BE2C (cell line): ENCODE data around the gene THSD4.
"Not testable (repeated sequence)": the region's sequence is repeated elsewhere in the genome, so short reads cannot be mapped to it uniquely, and the experiment has no call there.

Experiments used
- DNase-seq: peaks from one replicate; pipeline ENCODE4 v3.0.0-alpha.2; 2020
- H3K27me3 ChIP-seq: fragments of 250-450 bp; sonication (Bioruptor Pico); 2 replicates; pipeline ENCODE4 v1.5.1; 2020; ENCODE audit warnings: mild to moderate bottlenecking
- H3K36me3 ChIP-seq: fragments of 250-450 bp; sonication (Bioruptor Pico); 2 replicates; pipeline ENCODE4 v1.5.1; 2020; ENCODE audit warnings: mild to moderate bottlenecking
- H3K4me1 ChIP-seq: fragments of 250-450 bp; sonication (Bioruptor Pico); 2 replicates; pipeline ENCODE4 v1.5.1; 2020
- H3K4me3 ChIP-seq: 2 replicates; pipeline ENCODE4 v1.5.1; 2011; ENCODE audit warnings: low read depth, low read length
- H3K9me3 ChIP-seq: fragments of 250-450 bp; sonication (Bioruptor Pico); 2 replicates; pipeline ENCODE4 v1.5.1; 2020
- TF ChIP-seq, protein P1 (sequence below): IDR thresholded peaks from 2 replicates; pipeline ENCODE4 v1.5.1; 2012; ENCODE audit warnings: mild to moderate bottlenecking, low read depth, low read length

The THSD4 gene

DNA sequence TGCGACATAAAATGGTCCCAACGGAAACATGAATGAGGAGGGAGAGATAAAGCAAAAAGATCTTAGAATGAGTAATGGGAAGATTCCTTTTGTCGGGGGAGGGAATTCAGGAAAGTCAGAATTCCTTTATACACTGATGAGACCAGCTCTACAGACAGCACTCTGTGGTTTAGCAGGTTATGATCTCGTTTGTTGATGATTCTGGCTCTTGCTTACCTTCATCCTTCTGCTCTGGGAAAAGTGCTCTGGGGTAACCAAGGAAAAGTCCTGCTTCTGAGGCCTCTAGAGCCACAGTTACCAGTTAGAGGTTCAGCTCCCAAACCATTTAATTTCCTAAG is 544.4 kb downstream of the THSD4 start:
- H3K27me3 ChIP-seq, result peaks cover 18% of the 10 kb centered on the region
- H3K4me3 ChIP-seq, result no peak overlapping the region
- no peaks in the 10 kb centered on the region for H3K36me3 ChIP-seq
- TF ChIP-seq, protein P1, sequence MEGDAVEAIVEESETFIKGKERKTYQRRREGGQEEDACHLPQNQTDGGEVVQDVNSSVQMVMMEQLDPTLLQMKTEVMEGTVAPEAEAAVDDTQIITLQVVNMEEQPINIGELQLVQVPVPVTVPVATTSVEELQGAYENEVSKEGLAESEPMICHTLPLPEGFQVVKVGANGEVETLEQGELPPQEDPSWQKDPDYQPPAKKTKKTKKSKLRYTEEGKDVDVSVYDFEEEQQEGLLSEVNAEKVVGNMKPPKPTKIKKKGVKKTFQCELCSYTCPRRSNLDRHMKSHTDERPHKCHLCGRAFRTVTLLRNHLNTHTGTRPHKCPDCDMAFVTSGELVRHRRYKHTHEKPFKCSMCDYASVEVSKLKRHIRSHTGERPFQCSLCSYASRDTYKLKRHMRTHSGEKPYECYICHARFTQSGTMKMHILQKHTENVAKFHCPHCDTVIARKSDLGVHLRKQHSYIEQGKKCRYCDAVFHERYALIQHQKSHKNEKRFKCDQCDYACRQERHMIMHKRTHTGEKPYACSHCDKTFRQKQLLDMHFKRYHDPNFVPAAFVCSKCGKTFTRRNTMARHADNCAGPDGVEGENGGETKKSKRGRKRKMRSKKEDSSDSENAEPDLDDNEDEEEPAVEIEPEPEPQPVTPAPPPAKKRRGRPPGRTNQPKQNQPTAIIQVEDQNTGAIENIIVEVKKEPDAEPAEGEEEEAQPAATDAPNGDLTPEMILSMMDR, result no peak
- H3K4me1 ChIP-seq, result no peaks in the 10 kb centered on the region; the same call in 1 of the 2 replicates
- H3K9me3 ChIP-seq, result no peaks in the 10 kb centered on the region
- no peak for DNase-seq

DNA sequence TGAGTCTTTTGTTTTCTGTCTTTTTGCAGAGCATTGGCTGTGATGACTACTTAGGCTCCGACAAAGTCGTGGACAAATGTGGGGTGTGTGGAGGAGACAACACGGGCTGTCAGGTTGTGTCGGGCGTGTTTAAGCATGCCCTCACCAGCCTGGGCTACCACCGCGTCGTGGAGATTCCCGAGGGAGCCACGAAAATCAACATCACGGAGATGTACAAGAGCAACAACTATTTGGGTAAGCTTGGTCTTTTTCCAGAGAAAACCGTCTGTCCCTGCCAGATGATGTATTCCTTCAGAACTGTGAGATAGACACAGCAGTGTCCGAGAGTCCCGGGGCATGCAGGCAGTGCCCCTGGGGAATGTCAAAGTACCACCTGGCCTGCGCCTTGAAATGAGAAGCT is 545.2 kb downstream of the THSD4 start:
- DNase-seq, result no peak
- TF ChIP-seq, protein P1, result no peak
- no peak overlapping the region for H3K4me3 ChIP-seq
- no peaks in the 10 kb centered on the region for H3K9me3 ChIP-seq
- H3K4me1 ChIP-seq, result no peaks in the 10 kb centered on the region
- peaks cover 18% of the 10 kb centered on the region for H3K27me3 ChIP-seq
- no peaks in the 10 kb centered on the region for H3K36me3 ChIP-seq

DNA sequence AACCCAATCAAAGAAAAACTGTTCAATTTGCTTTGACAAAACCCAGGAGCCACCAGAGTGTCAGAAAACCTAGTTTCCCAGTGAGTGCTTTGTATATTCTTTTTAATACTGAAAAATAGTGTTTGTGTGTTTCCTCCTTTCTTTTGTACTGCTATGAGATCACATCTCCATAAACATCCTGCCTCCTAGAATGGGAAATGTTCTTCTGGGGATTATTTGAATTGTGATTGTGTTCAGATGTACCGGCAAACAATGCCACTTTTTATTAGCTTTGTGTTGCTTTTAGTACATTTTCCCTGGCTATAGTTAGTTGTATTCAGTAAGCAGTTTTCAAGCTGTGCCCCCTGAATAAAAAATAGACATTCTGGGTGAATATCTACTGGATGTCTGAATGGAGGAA is 547.0 kb downstream of the THSD4 start:
- no peak for DNase-seq
- peaks cover 18% of the 10 kb centered on the region for H3K27me3 ChIP-seq
- TF ChIP-seq, protein P1, result no peak

DNA sequence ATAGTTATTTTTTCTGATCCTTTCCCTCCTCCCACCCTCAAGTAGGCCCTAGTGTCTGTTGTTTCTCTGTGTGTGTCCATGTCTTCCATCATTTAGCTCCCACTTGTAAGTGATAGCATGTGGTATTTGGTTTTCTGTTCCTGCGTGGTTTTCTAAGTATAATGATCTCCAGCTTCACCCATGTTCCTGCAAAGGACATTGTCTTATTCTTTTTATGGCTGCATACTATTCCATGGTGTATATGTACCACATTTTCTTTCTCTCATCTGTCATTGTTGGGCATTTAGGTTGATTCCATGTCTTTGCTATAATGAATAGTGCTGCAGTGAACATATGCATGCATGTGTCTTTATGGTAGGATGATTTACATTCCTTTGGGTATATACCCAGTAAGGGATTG is 549.4 kb downstream of the THSD4 start:
- Histone ChIP-seq H3K27me3 (peaks cover 18% of the 10 kb centered on the region), H3K36me3 (no peaks in the 10 kb centered on the region), H3K4me1 (no peaks in the 10 kb centered on the region), H3K9me3 (no peaks in the 10 kb centered on the region), H3K4me3 (no peak overlapping the region)
- DNase-seq, result no peak
- TF ChIP-seq, protein P1, result no peak

More for the DNA sequence above, 547.0 kb downstream of the THSD4 start:
- Histone ChIP-seq H3K36me3 (no peaks in the 10 kb centered on the region), H3K4me3 (no peak overlapping the region), H3K9me3 (no peaks in the 10 kb centered on the region), H3K4me1 (no peaks in the 10 kb centered on the region)

DNA sequence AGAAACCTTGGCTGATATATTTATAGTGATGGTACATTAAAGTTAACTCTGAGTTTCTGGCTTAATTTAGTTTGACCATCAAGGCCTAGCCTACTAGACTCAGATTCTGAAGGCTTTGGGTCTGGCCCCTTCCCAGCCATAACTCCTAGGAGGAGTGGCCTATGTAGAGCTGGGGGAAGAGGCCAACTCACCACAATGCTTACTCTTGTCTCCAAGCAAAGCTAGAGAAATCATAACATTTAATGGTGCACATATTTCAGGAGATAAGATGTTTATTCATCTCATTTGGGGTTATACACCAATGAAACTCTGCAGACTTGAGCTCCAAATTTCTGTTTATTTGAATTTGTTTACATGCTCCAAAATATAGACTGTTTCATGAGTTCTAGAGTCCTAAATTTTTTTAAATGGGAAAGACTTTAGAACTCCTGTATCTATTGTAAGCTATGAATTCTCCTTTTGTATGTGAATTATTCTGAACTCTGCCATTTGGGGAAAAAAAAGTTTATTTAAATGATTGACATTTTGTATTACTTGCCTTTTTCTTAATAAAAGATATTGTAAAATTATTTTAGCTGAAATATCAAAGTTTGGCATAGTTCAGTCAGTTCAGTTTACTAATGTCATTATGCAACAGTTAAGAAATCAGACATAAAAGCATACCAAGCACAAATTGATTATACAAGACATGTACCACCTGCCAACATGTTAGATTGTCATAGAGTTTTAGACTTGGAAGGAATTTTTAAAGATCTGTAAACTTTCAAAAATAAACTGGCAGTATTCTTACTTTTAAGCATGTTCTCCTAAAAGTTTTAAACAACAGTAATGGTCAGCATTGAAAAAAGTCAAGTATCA is 551.7 kb downstream of the THSD4 start:
- Histone ChIP-seq H3K9me3 (no peaks in the 10 kb centered on the region), H3K36me3 (no peaks in the 10 kb centered on the region), H3K4me1 (no peaks in the 10 kb centered on the region), H3K4me3 (no peak overlapping the region), H3K27me3 (peaks cover 6% of the 10 kb centered on the region)
- TF ChIP-seq, protein P1, result no peak
- no peak for DNase-seq

DNA sequence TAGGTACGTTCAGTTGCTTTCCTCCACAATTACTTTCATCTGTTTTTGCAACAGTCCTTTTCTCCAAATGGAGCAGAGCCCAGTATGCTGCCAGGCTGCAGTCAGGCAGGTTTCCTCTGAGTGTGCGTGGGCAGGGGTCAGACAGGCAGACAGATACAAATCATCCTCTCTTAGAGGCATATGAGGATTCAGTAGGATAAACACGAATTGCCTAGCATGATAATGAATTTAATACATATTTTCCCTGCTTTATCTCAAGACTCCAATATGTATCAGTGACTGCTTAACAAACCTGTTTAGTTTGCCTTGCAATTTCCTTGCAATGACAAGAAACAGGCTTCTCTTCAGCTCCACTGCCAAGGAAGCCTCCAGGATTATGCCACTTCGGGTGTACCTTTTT is 554.4 kb downstream of the THSD4 start:
- TF ChIP-seq, protein P1, result no peak
- no peaks in the 10 kb centered on the region for H3K36me3 ChIP-seq
- peaks cover 10% of the 10 kb centered on the region for H3K27me3 ChIP-seq
- DNase-seq, result no peak
- H3K4me3 ChIP-seq, result no peak overlapping the region
- no peaks in the 10 kb centered on the region for H3K9me3 ChIP-seq
- no peaks in the 10 kb centered on the region for H3K4me1 ChIP-seq

DNA sequence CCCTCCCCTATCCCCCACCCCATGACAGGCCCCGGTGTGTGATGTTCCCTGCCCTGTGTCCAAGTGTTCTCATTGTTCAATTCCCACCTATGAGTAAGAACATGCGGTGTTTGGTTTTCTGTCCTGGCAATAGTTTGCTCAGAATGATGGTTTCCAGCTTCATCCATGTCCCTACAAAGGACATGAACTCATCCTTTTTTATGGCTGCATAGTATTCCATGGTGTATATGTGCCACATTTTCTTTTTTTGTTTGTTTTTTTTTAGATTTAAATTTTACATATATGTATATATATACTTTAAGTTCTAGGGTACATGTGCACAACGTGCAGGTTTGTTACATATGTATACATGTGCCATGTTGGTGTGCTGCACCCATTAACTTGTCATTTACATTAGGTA is 555.0 kb downstream of the THSD4 start:
- H3K4me3 ChIP-seq, H3K36me3 ChIP-seq, H3K4me1 ChIP-seq, DNase-seq, H3K9me3 ChIP-seq: not testable (repeated sequence)
- H3K27me3 ChIP-seq, result peaks cover 14% of the 10 kb centered on the region
